Activated CD4-positive, alpha-beta T cell treated with anti-CD3 and anti-CD28 coated beads for 4 hours (primary cell): ENCODE results near the gene PPP6R3.
"Not testable (repeated sequence)": the region's sequence is repeated elsewhere in the genome, so short reads cannot be mapped to it uniquely, and the experiment has no call there.

Source experiments
- DNase-seq, 2 donors: peaks; one replicate each; pipeline ENCODE4 v3.0.0-alpha.2; 2020

PPP6R3 gene

GRCh38 chr11:68617925-68618809 lies 157.6 kb downstream of the PPP6R3 start:
- DNase-seq = no peak

- DNase-seq = no peak
Observed at GRCh38 chr11:68621826-68622225, 161.3 kb downstream of the PPP6R3 start.

GRCh38 chr11:68623706-68624105 lies 163.2 kb downstream of the PPP6R3 start:
- DNase-seq = not testable (repeated sequence)

GRCh38 chr11:68625069-68625468 lies 164.5 kb downstream of the PPP6R3 start:
- DNase-seq = not testable (repeated sequence)

- not testable (repeated sequence) for DNase-seq
Observed at GRCh38 chr11:68626236-68626635, 165.7 kb downstream of the PPP6R3 start.

- DNase-seq = not testable (repeated sequence)
Observed at GRCh38 chr11:68628837-68629236, 168.3 kb downstream of the PPP6R3 start.

GRCh38 chr11:68632375-68632774 lies 171.8 kb downstream of the PPP6R3 start:
- DNase-seq = not testable (repeated sequence)

GRCh38 chr11:68632802-68633201 lies 172.2 kb downstream of the PPP6R3 start:
- peak; percentile 13 to 19 for DNase-seq

GRCh38 chr11:68634606-68635005 lies 174.1 kb downstream of the PPP6R3 start:
- DNase-seq = not testable (repeated sequence)

- DNase-seq = not testable (repeated sequence)
Observed at GRCh38 chr11:68635172-68635571, 174.6 kb downstream of the PPP6R3 start.

GRCh38 chr11:68635883-68636282 lies 175.3 kb downstream of the PPP6R3 start:
- DNase-seq = not testable (repeated sequence)

- not testable (repeated sequence) for DNase-seq
Observed at GRCh38 chr11:68639322-68639721, 178.8 kb downstream of the PPP6R3 start.

GRCh38 chr11:68641880-68642279 lies 181.3 kb downstream of the PPP6R3 start:
- DNase-seq = no peak

- no peak for DNase-seq
Observed at GRCh38 chr11:68643585-68643984, 183.0 kb downstream of the PPP6R3 start.

- DNase-seq = no peak
Observed at GRCh38 chr11:68646832-68647231, 186.3 kb downstream of the PPP6R3 start.

GRCh38 chr11:68649851-68650555 lies 189.5 kb downstream of the PPP6R3 start:
- DNase-seq = no peak

- DNase-seq = no peak
Observed at GRCh38 chr11:68650801-68651200, 190.2 kb downstream of the PPP6R3 start.

GRCh38 chr11:68651208-68651984 lies 190.8 kb downstream of the PPP6R3 start:
- no peak for DNase-seq

- DNase-seq = no peak
Observed at GRCh38 chr11:68651985-68652682, 191.6 kb downstream of the PPP6R3 start.

GRCh38 chr11:68652683-68653156 lies 192.2 kb downstream of the PPP6R3 start:
- DNase-seq = no peak

- DNase-seq = no peak
Observed at GRCh38 chr11:68653486-68654430, 193.2 kb downstream of the PPP6R3 start.
